H9 (cell line): ENCODE results near the gene RHOB. TPM values are rescaled to one million over a fixed set of nuclear protein-coding genes. Genes with fewer than 3 reads are reported as not detected.

Experiments
- DNase-seq: peaks from one replicate; pipeline ENCODE4 v3.0.0-alpha.2; 2017
- H2AFZ ChIP-seq: one replicate; pipeline ENCODE4 v1.6.1; 2013; ENCODE audit warnings: mild to moderate bottlenecking, low read length, control low read depth, moderate library complexity
- H2AK5ac ChIP-seq: 2 replicates; pipeline ENCODE4 v1.6.1; 2013; ENCODE audit warnings: low read length, control low read depth, mixed read lengths; ENCODE audit not compliant: insufficient read length
- H2BK120ac ChIP-seq: one replicate; pipeline ENCODE4 v1.6.1; 2013; ENCODE audit warnings: low read depth, mild to moderate bottlenecking, low read length, control low read depth, inconsistent platforms; ENCODE audit not compliant: poor library complexity, severe bottlenecking
- H2BK12ac ChIP-seq: 2 replicates; pipeline ENCODE4 v1.6.1; 2013; ENCODE audit warnings: low read length, control low read depth, mixed read lengths, low read depth; ENCODE audit not compliant: insufficient read length
- H2BK15ac ChIP-seq: 2 replicates; pipeline ENCODE4 v1.6.1; 2013; ENCODE audit warnings: low read depth, low read length, control low read depth
- H2BK20ac ChIP-seq: one replicate; pipeline ENCODE4 v1.6.1; 2013; ENCODE audit warnings: low read depth, mild to moderate bottlenecking, low read length, control low read depth, inconsistent platforms; ENCODE audit not compliant: poor library complexity, severe bottlenecking
- H2BK5ac ChIP-seq: 2 replicates; pipeline ENCODE4 v1.6.1; 2013; ENCODE audit warnings: low read length, control low read depth, mixed read lengths; ENCODE audit not compliant: insufficient read length
- H3K14ac ChIP-seq: 2 replicates; pipeline ENCODE4 v1.6.1; 2013; ENCODE audit warnings: low read length, control low read depth; ENCODE audit not compliant: insufficient read depth
- H3K18ac ChIP-seq: 2 replicates; pipeline ENCODE4 v1.6.1; 2013; ENCODE audit warnings: low read depth, mild to moderate bottlenecking, mixed read lengths, low read length, control low read depth; ENCODE audit not compliant: insufficient read length
- H3K23ac ChIP-seq: 2 replicates; pipeline ENCODE4 v1.6.1; 2013; ENCODE audit warnings: low read length, control low read depth, mixed read lengths, low read depth; ENCODE audit not compliant: insufficient read length
- H3K23me2 ChIP-seq: 2 replicates; pipeline ENCODE4 v1.6.1; 2013; ENCODE audit warnings: low read depth, mild to moderate bottlenecking, mixed read lengths, low read length, control low read depth; ENCODE audit not compliant: insufficient read length, poor library complexity, severe bottlenecking
- H3K27ac ChIP-seq: 2 replicates; pipeline ENCODE4 v1.5.1; 2013; ENCODE audit warnings: low read length, control low read depth, mixed read lengths, low read depth; ENCODE audit not compliant: insufficient read length
- H3K27me3 ChIP-seq: 2 replicates; pipeline ENCODE4 v1.6.1; 2013; ENCODE audit warnings: low read length, control low read depth, inconsistent platforms; ENCODE audit not compliant: insufficient read depth
- H3K4ac ChIP-seq: 2 replicates; pipeline ENCODE4 v1.6.1; 2013; ENCODE audit warnings: low read depth, mild to moderate bottlenecking, control low read depth, inconsistent platforms, low read length, moderate library complexity
- H3K4me1 ChIP-seq: 2 replicates; pipeline ENCODE4 v1.6.1; 2013; ENCODE audit warnings: low read length, control low read depth, inconsistent platforms; ENCODE audit not compliant: insufficient read depth
- H3K4me2 ChIP-seq: 2 replicates; pipeline ENCODE4 v1.6.1; 2013; ENCODE audit warnings: low read length, control low read depth, mixed read lengths; ENCODE audit not compliant: insufficient read length, insufficient read depth
- H3K56ac ChIP-seq: 2 replicates; pipeline ENCODE4 v1.6.1; 2013; ENCODE audit warnings: low read depth, mild to moderate bottlenecking, mixed read lengths, low read length, control low read depth; ENCODE audit not compliant: insufficient read length
- H3K79me1 ChIP-seq: 2 replicates; pipeline ENCODE4 v1.6.1; 2013; ENCODE audit warnings: low read depth, mild to moderate bottlenecking, moderate library complexity, low read length, control low read depth, inconsistent platforms; ENCODE audit not compliant: insufficient read depth, poor library complexity, severe bottlenecking
- H3K79me2 ChIP-seq: 2 replicates; pipeline ENCODE4 v1.6.1; 2013; ENCODE audit warnings: low read length, control low read depth, inconsistent platforms; ENCODE audit not compliant: insufficient read depth
- H3K9ac ChIP-seq: 2 replicates; pipeline ENCODE4 v1.6.1; 2013; ENCODE audit warnings: low read length, control low read depth, mixed read lengths; ENCODE audit not compliant: insufficient read length; ENCODE audit errors: extremely low read depth
- H3K9me3 ChIP-seq: one replicate; pipeline ENCODE4 v1.6.1; 2013; ENCODE audit warnings: low read depth, low read length, inconsistent platforms; ENCODE audit not compliant: control insufficient read depth
- H3T11ph ChIP-seq: one replicate; pipeline ENCODE4 v1.6.1; 2013; ENCODE audit warnings: mild to moderate bottlenecking, low read length, control low read depth, inconsistent platforms
- H4K20me1 ChIP-seq: one replicate; pipeline ENCODE4 v1.6.1; 2013; ENCODE audit not compliant: control insufficient read depth, insufficient read length, insufficient read depth
- H4K5ac ChIP-seq: 2 replicates; pipeline ENCODE4 v1.6.1; 2013; ENCODE audit warnings: low read depth, mild to moderate bottlenecking, mixed read lengths, low read length, control low read depth; ENCODE audit not compliant: insufficient read length
- H4K8ac ChIP-seq: replicated peaks from 2 replicates; pipeline ENCODE4 v1.6.1; 2013; ENCODE audit warnings: low read length, control low read depth, mixed read lengths, low read depth; ENCODE audit not compliant: insufficient read length
- H4K91ac ChIP-seq: 2 replicates; pipeline ENCODE4 v1.6.1; 2013; ENCODE audit warnings: low read depth, mild to moderate bottlenecking, moderate library complexity, mixed read lengths, low read length, control low read depth; ENCODE audit not compliant: insufficient read length
- H3K27ac Mint-ChIP-seq, 3 experiments: 2 replicates in 2 of 3; 3 replicates in 1 of 3; pipeline ENCODE4 v1.8.0; 2020 to 2021; ENCODE audit warnings: mixed read lengths in 3 of 3, mild to moderate bottlenecking in 1 of 3, moderate library complexity in 1 of 3
- H3K27me3 Mint-ChIP-seq: 2 replicates; pipeline ENCODE4 v1.8.0; 2021; ENCODE audit warnings: low read depth, mild to moderate bottlenecking, moderate library complexity, mixed read lengths
- H3K36me3 Mint-ChIP-seq, 3 experiments: 2 replicates in 2 of 3; 3 replicates in 1 of 3; pipeline ENCODE4 v1.8.0; 2020 to 2021; ENCODE audit warnings: low read depth in 3 of 3, mixed read lengths in 3 of 3; ENCODE audit not compliant: insufficient read depth in 1 of 3
- H3K4me1 Mint-ChIP-seq, 2 experiments: 2 replicates each; pipeline ENCODE4 v1.8.0; 2020; ENCODE audit warnings: mixed read lengths in 2 of 2
- H3K4me3 Mint-ChIP-seq, 2 experiments: 2 replicates in 1 of 2; 3 replicates in 1 of 2; pipeline ENCODE4 v1.8.0; 2020 to 2021; ENCODE audit warnings: mild to moderate bottlenecking in 2 of 2, mixed read lengths in 2 of 2, moderate library complexity in 1 of 2
- H3K9me3 Mint-ChIP-seq, 2 experiments: 2 replicates in 1 of 2; 3 replicates in 1 of 2; pipeline ENCODE4 v1.8.0; 2020; ENCODE audit warnings: mild to moderate bottlenecking in 2 of 2, mixed read lengths in 2 of 2, moderate library complexity in 1 of 2
- CTCF ChIP-seq: fragments of 200-600 bp; sonication (generic); conservative IDR thresholded peaks from 3 replicates; pipeline ENCODE4 v1.8.0; 2021; ENCODE audit warnings: antibody characterized with exemption, mild to moderate bottlenecking
- WGBS: extraction: QIAGEN DNeasy Blood & Tissue Kit; methylation state at CpG from one replicate; pipeline ENCODE4 v1.1.7; 2013; ENCODE audit warnings: missing lambda C conversion rate, low lambda C conversion rate, mixed read lengths; ENCODE audit not compliant: insufficient read length; ENCODE audit errors: extremely low coverage; 5-methylcytosine and 5-hydroxymethylcytosine counted together
- total RNA-seq: library from RNA; stranded (reverse); gene quantifications from 2 replicates; pipeline ENCODE4 v1.2.1, GENCODE V29; 2021

Gene RHOB
- total RNA-seq, 1 experiment from 2014 or later: 10.3 TPM

DNA sequence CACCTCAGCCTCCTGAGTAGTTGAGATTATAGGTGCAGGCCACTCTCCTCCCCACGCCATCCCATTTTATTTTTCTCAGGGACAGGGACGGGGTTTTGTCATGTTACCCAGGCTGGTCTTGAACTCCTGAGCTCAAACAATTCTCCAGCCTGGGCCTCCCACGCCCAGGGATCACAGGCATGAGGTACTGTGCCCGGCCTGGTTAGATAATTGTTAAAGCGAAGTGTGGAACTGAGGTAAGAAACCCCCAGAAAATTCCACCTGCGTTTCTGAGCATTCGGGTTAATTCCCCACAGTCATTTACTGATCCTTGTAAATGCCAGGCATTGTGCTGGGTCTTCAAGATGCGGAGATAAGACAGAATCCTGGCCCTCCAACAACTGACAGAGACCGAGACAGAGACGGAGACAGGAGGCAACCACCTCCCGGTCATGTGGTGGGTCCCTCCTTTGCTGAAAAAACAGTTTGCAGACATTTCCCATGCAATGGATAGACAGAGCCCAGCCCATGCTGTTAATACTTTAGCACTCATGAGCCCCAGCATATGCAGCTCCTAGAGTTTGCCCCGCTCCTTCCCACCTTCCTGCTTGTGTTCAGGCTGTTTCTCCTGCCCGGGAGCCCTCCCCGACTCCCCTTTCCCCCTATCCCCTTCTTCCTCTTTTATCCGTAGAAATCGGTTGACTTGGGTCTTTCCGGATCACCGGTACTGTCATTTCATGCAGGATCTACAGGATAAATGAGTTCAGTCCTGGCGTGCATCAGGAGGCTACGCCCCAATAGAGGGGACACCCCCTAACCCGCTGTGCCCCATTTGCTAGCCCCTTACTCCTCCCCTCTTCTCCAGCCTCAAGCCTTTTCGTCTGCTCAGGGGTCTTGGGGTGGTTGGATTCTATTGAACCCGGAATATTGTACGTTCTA, 1.6 kb upstream of the RHOB start:
- Histone ChIP-seq H3K23me2 (peaks cover 9% of the 10 kb centered on the region), H3K79me1 (no peaks in the 10 kb centered on the region), H4K91ac (no peak overlapping the region), H2BK20ac (no peak overlapping the region), H3T11ph (no peak overlapping the region), H3K23ac (no peak overlapping the region), H3K79me2 (no peaks in the 10 kb centered on the region), H2BK5ac (no peak overlapping the region), H2AFZ (no peak overlapping the region), H2BK12ac (no peak overlapping the region), H3K4ac (no peak overlapping the region), H4K20me1 (no peaks in the 10 kb centered on the region), H3K18ac (no peak overlapping the region), H3K9me3 (no peaks in the 10 kb centered on the region), H3K4me2 (no peak overlapping the region), H3K14ac (no peak overlapping the region), H2AK5ac (no peak overlapping the region), H3K9ac (no peak overlapping the region), H3K56ac (no peak overlapping the region), H2BK120ac (no peak overlapping the region), H3K27ac (no peak overlapping the region), H4K8ac (no peak overlapping the region), H4K5ac (no peak overlapping the region), H3K4me1 (peaks cover 3% of the 10 kb centered on the region; the same call in 1 of the 2 replicates), H2BK15ac (no peak overlapping the region), H3K27me3 (peaks cover 13% of the 10 kb centered on the region; the same call in 1 of the 2 replicates)
- no peak for TF ChIP-seq CTCF
- peak overlapping the region in 1 of 2 experiments; percentile 42; a peak in 1 of 5 replicates for H3K4me3 Mint-ChIP-seq
- no peak for DNase-seq
- H3K4me1 Mint-ChIP-seq: peaks cover 29 to 47% of the 10 kb centered on the region in 2 experiments
- H3K27ac Mint-ChIP-seq: no peak overlapping the region
- H3K36me3 Mint-ChIP-seq: no peaks in the 10 kb centered on the region
- WGBS: no CpG with 5 or more reads among the region's 24 CpGs
- H3K9me3 Mint-ChIP-seq: no peaks in the 10 kb centered on the region; a peak in 1 of 5 replicates
- peaks cover 45% of the 10 kb centered on the region for H3K27me3 Mint-ChIP-seq
